ENCODE measurements around the gene CCDC136. TPM values are rescaled to one million over a fixed set of nuclear protein-coding genes. Genes with fewer than 3 reads are reported as not detected.

CCDC136 gene
- total RNA-seq, 1 experiment from 2014 or later: 1.1 TPM

- Histone ChIP-seq H3K27ac (ENCODE audit: low read length) (no peak overlapping the region), H3K4me1 (ENCODE audit: control insufficient read depth, insufficient read depth, low read length) (no peaks in the 10 kb centered on the region), H3K4me3 (ENCODE audit: low read depth in 2 of 2, low read length in 2 of 2) (no peak overlapping the region), H3K9me3 (ENCODE audit: control insufficient read depth, insufficient read depth, low read depth, low read length) (no peaks in the 10 kb centered on the region), H3K27me3 (ENCODE audit: control insufficient read depth, insufficient read depth, low read length) (0 out of 2 replicates have a peak, but pooled peaks cover 2% of the 10 kb centered on the region), H3K36me3 (ENCODE audit: control insufficient read depth, insufficient read depth, low read length) (no peaks in the 10 kb centered on the region)
- no peak for TF ChIP-seq SIN3A (IDR thresholded peaks at IDR 0.05; ENCODE audit: borderline replicate concordance, insufficient read depth, low read depth, low read length)
- TF ChIP-seq POLR2AphosphoS5 (IDR thresholded peaks at IDR 0.05; ENCODE audit: low read depth, low read length): no peak
- TF ChIP-seq TCF7L2 (IDR thresholded peaks at IDR 0.05; ENCODE audit: low read depth, low read length): no peak
- TF ChIP-seq REST (IDR thresholded peaks at IDR 0.05; ENCODE audit: insufficient read depth in 1 of 2, low read depth in 2 of 2, low read length in 1 of 2): no peak
- TF ChIP-seq CTCF (IDR thresholded peaks at IDR 0.05): no peak
- DNase-seq (ENCODE audit: low read depth, low spot score) (no peak), ATAC-seq (no peak)
- ChIA-PET CTCF (no interaction called here), POLR2A (no interaction called here)
- in situ Hi-C loops (cut with HindIII; ENCODE audit: low pct_unique_long_range_greater_than_20kb, low sequenced_read_pairs) (no loop called here), intact Hi-C loops (cut with micrococcal nuclease; ENCODE audit: unreplicated experiment) (no loop called here)
- BruUV-seq (replicated peaks): no TSS peak
Measured at GRCh38 chr7:128800567-128800966, 8.8 kb downstream of the CCDC136 start.

- ChIA-PET POLR2A (no interaction called here), CTCF (no interaction called here)
- peaks cover 2% of the 10 kb centered on the region; the same call in 1 of the 2 replicates for H3K27me3 ChIP-seq (ENCODE audit: control insufficient read depth, insufficient read depth, low read length)
- H3K4me1 ChIP-seq (ENCODE audit: control insufficient read depth, insufficient read depth, low read length): no peaks in the 10 kb centered on the region
- no peaks in the 10 kb centered on the region for H3K36me3 ChIP-seq (ENCODE audit: control insufficient read depth, insufficient read depth, low read length)
- H3K9me3 ChIP-seq (ENCODE audit: control insufficient read depth, insufficient read depth, low read depth, low read length): no peaks in the 10 kb centered on the region
- H3K27ac ChIP-seq (ENCODE audit: low read length): no peak overlapping the region
- in situ Hi-C loops (cut with HindIII; ENCODE audit: low pct_unique_long_range_greater_than_20kb, low sequenced_read_pairs): no loop called here
- ATAC-seq (no peak), DNase-seq (ENCODE audit: low read depth, low spot score) (no peak)
- H3K4me3 ChIP-seq (ENCODE audit: low read depth in 2 of 2, low read length in 2 of 2): no peak overlapping the region
- intact Hi-C loops (cut with micrococcal nuclease; ENCODE audit: unreplicated experiment): no loop called here
- BruUV-seq (replicated peaks): no TSS peak
- TF ChIP-seq SIN3A (IDR thresholded peaks at IDR 0.05; ENCODE audit: borderline replicate concordance, insufficient read depth, low read depth, low read length) (no peak), POLR2AphosphoS5 (IDR thresholded peaks at IDR 0.05; ENCODE audit: low read depth, low read length) (no peak), CTCF (IDR thresholded peaks at IDR 0.05) (no peak), REST (IDR thresholded peaks at IDR 0.05; ENCODE audit: insufficient read depth in 1 of 2, low read depth in 2 of 2, low read length in 1 of 2) (no peak), TCF7L2 (IDR thresholded peaks at IDR 0.05; ENCODE audit: low read depth, low read length) (no peak)
Measured at GRCh38 chr7:128801003-128801402, 9.2 kb downstream of the CCDC136 start.

Measured in Panc1 (cell line).